NCI-H69 (cell line): ENCODE data around the gene RPS3.

ENCODE experiments used
- DNase-seq: peaks from one replicate; lab custom pipeline; 2025; lab: John Stamatoyannopoulos, UW

The RPS3 gene

DNA sequence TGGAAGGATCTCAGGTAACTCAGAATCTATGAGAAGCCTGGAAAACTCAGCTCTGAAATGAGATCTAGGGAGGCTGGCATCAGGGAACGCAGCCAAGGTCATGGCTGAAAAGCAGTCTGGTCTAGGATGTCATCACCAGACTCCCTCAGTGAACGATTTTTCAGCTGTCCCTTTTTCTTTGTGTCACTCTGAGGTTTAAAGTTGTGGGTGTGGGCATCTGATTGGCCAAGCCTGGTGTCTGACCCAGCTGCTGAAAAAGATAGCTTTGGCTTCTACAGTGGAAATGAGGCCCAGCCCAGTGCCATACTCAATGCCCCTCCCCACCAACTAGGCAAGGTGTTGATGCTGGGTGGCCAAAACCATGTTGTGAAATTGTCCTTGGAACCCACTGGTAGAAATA, 14.5 kb downstream of the RPS3 start:
- no peak for DNase-seq

DNA sequence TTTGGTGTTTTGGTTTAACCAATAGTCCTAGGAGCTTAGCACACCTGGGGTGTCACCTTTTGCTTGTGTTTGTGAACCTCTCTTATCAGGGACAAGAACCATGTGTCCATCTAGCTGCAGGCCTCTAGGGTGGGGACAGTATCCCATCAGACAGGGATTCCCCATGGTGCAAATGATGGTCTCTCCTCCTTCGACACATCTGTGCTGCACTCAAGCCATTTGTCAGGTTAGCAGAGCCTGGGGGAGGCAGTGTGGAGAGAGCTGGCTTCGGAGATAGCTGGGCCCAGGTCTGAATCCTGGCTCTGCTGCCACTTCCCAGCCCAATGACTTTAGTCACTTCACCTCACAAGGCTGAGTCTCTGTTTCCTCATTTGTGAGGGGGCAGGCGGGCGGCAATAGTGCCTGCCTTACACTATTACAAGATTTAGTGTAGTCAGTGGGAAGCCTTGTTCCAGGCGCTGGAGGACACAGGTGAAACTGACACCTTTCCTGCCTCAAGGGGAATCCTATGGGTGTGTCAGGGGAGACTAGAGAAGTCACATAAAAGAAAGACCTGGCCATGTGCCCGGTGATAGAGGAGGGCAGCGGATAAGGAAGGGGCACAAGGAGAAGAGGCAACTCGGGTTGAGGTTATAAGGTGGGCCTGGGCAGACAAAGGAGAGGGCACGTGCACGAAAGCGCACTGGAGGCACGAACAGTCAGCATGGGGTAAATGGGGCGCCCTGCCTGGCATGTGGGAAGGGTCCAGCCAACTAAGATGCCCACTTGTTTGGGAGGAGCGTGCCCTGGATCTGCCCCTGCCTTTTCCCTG, 21.1 kb downstream of the RPS3 start:
- peak; percentile 55 for DNase-seq

DNA sequence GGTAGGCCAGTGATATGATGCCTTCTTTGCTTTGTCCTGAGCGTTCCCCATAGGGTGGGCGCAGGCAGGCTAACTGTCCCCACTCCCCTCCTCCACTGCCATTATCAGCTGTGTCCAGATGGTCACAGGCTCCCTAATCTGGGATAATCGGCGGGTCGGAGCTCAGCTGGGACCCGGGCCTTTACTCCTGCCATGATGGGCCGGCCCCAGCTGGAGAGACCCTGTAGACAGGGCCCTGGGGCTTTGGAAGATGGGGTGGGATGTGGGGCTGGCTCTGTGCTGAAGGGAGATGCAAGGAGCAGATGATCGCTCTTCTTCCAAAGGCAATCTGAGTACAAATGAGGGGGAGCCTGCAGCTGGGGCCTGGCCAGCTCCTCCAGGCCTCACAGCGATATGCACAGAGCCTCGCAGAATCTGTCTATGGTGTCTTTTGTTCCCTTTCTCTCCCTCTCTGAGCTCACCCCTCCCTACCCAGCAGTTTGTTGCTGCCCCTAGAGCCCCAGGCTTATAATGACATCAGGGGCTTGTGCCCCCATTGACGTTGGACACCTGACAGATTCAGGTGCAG, 21.8 kb downstream of the RPS3 start:
- no peak for DNase-seq

DNA sequence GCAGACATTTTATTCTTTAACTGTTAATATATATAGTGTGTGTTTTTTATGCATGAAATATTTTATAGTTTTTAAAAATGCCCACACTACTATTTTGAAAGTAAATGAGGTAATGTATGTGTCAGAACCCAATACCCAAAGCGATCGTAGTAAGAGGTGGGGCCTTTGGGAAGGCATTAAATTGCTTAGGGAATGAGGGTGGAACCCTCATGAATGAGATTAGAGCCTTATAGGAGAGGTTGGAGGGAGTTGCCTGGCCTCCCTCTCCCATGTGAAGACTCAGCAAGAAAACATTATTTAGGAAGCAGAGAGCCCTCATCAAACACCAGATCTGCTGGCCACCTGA, 22.6 kb downstream of the RPS3 start:
- DNase-seq, result no peak

DNA sequence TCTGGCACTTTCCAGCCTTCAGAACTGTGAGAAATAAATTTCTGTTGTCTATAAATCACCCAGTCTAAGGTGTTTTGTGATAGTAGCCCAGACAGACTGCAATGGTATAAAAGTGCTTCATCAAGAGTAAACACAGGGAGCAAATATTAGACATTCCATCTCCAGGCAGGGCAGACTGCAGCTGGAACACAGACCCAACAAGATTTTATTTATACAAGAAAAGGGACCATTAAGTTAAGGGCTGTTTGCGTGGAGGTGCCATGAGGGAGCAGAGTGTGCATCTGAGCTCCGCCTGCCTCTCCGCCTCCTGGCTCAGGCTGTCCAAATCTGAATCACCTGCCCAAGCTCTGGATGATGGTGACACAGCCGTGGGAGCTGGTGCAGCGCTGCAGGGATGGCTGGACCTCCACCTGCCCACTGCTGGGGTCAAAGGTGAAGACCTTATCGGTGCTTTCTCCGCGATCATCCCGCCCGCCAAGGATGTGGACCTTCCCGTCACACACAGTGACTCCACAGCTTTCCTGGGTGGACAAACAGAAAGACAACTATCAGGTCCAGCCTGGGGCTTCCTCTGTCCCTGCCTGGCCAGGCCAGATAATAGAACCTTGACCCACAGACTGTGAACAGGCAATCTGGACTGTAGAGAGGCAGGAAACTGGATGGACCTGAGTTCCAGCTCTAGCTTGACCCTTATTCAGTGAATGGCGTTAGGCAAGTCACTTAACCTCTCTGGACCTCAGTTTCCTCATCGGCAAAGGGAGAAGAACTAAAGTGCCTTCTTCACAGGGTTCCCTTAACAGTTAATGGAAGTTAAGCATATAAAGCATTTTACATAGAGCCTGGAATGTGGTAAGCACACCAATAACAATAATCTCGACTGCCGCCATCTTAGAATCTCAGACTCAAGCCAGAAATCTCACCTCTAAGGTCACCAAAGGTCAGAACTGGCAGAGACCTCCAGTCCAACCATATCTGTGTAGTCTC, 23.2 kb downstream of the RPS3 start:
- DNase-seq, result peak; percentile 75

DNA sequence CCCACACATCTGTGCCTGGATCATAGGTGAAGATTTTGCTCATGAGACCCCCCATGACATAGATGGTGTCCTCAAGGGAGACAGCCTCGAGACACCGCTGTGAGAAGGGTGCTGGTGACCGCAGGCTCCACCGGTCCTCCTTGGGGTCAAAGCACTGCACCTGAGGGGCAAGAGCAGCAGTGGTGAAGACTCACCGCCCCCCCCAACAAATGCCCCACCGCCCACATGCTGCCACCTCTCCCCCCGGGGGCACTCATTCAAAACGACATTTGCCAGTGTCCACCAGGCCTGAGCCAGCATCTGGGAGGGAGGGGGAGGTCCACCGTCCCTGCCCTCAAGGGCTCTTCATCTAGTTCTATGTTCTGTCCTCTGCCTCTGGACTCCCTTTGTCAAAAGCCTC, 24.4 kb downstream of the RPS3 start:
- DNase-seq, result no peak

DNA sequence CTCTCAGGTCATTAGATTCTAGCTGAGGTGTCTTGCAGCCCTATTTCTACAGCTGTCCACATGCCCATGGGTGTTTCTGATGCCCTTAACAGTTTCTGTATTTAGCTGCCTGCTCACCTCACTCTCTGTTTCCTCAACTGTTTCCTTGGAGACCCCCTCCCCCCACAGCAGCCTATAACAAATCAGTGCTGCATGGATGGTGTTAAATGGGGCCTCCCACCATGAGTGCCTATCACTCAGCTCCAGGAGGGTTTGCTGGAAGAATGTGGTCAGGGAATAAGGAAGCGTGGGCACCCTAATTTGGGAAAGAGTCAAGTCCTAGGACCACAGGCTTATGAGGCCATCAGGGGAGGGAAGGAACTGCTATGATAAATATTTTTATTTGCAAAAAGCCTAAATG, 25.1 kb downstream of the RPS3 start:
- DNase-seq, result peak; percentile 44

DNA sequence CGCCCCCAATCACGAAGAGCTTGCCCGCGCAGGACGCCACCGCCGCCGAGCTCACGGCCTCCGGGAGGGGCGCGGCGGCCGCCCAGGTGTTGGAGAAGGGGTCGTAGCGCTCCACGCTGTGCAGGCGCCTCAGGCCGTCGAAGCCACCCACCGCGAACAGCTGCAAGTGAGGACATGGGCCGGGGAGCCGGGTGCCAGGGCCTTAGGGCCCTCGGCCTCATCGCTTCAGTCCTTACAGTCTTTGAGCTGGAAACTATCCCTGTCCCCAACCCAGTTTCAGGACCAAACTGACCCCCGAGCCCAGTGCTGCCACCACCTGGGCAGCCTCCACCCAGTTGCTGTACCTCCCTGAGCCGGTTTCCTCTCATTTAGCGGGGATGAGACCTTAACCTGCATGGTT, 26.1 kb downstream of the RPS3 start:
- DNase-seq, result peak; percentile 25

DNA sequence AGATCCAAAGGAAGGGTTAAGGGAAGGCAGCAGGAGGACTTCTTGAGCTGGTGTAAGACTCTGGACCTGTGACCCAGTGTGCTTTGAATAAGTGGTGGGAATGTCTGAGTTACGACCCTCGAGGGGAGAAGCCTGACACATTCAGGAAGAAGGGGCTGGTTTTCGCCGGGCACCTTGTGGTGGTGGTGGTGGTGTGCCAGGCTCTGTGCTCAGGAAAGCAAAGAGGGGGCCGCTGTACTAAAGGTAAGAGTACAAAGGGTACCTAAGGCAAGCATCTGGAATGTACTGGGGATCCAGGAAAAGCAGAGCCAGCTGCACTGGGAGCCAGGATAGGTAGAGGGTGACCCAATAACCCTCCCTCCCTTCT, 27.4 kb downstream of the RPS3 start:
- no peak for DNase-seq

DNA sequence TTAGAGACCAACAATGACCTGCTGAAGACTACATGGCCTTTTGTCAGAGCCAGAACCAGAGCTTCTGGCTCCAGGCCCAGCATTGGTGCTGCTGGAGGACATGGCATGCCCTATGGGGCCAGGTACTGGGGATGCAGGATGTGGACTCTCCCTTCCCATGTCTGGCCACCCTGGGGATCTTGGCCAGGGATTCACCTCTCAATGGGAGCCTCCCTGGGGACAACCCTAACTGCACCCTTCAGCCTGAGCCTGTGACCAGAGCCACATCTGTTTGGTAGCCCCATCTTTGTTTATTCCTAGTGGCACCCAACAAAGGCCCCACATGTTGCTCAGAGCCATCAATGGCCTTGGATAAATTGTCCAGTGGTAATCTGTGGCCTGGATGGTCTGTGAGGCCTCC, 27.9 kb downstream of the RPS3 start:
- DNase-seq, result no peak

DNA sequence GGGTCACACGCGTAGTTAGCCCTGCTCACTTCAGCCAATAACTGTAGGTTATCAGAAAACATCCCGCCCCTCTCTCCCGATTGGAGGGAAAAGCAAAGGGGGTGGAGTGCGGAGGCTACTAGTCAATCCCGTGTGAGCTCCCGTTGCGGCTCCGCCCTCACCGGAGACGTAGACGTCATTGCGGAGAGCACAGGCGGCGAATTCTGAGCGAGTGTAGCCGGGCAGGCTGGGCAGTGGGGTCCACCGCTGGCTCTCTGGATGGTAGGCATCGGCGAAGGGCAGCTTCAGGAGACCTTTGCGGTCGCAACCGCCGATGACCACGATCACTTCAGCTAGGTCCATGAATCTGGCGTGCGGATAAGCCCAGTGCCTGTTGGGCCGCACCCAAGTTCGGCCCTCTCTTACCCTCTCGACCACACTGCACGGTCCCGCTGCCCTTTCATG, 29.0 kb downstream of the RPS3 start:
- peak; percentile 87 for DNase-seq

DNA sequence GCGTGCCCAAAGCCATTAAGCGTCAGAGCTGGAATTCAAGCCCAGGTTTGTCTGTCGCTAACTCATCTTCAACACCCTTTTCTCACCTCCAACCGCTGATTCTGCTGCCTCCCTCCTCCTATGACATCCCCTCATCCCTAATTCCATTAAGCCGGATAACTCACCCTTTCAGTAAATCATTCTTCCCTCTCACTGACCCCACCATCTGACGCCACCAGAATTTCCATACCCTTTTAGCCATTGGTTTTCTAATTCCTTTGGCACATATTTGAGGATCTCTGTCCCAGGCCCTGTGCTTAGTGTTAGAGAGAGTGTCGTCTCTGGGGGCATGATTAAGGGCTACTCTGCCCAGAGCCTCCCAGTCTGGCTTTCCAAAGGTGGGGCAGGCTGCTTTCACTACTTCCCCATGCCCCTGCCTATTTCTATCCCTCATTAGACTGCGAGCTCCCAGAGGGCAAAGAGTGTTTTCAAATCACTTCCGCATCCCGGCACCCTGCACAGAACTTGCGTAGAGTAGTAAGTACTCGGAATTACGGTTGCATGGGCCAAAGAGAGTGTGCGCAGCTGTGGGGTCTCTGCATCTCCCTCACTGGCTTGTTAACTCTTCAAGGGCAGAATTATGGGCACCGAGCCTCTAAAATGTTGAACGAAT, 29.8 kb downstream of the RPS3 start:
- no peak for DNase-seq

DNA sequence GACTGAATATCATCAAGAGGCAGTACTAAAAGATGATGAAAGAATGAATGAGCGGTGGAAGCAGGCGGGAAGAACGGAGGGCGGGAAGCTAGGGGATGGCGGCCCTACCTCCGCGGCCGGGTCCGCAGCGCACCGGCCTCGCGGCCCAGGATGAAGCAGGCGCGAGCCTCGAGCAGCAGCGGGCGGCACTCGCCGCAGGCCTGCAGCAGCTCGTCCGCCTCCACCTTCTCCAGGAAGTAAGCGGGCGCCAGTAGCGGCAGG, 30.3 kb downstream of the RPS3 start:
- DNase-seq, result no peak

DNA sequence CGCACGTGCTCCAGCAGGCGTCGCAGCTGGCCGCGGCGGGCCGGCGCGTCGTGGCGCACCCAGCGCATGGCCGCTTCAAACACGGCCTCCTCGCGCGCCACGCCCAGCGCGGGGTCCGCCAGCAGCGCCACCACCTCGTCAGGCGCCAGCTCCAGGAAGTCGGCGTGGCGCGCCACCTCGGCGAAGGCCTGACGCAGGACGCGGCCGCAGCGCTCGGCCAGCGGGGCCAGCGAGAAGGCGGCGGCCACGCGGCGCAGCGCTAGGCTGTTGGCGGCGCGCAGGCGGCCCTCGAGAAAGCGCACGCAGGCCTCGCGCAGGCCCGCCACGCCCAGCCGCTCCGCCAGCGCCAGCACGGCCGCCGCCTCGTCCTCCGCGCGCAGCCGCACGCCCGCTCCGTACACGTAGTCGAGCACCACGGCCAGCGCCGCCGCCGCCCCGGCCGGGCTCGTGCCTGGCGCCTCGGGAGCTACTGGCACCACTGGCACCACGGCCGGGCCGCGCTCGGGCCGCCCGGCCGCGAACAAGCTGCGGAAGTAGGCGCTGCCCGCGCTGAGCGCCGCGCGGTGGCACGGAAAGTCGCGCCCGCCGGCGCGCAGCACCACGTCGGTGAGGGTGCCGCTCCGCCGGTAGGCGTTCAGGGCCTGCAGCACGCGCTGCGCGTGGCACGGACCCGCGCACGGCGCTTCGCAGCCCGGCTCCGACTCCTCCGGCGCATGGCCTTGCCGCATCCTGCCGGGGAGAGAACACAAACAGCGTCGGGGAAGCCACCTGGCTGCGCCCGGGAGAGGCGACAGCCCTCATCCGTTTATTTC, 30.8 kb downstream of the RPS3 start:
- peak; percentile 87 for DNase-seq

DNA sequence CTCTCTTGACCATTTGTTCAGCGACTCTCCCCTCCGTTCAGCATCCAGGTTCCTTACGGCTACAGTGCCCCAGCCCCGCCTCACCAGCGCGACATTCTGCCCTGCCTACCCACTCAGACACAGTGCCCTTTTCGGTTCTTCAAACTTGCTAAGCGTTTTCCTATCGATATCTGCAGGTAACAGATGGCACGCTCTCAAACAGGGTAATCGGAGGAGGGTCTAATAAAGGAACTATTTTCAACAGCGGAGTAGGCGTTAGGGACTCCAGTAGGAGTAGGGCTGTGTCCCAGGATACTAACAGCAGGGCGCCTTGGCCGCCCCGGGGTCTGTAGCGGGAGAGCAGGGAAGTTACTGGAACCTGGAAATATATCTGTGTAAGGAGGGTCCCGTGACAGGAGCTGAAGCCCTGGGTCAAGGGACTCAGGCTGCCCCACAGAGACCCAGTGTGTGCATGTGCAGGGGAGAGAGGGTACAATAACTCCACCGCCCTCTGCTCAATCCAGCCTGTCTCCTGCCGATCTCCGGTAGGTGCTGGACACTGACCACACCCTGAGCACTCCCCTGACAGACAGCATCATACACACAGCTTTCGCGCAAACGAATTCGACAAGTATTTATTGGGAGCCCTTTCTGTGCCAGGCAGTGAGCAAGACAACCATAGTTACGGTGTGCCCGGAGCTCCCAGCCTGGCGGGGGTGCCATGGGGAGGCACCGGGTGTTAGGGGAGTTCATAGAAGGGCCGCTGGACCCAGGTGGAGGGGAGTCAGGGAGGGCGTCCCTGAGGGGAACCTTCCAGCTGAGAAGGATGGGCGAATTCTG, 31.6 kb downstream of the RPS3 start:
- DNase-seq, result peak; percentile 71

DNA sequence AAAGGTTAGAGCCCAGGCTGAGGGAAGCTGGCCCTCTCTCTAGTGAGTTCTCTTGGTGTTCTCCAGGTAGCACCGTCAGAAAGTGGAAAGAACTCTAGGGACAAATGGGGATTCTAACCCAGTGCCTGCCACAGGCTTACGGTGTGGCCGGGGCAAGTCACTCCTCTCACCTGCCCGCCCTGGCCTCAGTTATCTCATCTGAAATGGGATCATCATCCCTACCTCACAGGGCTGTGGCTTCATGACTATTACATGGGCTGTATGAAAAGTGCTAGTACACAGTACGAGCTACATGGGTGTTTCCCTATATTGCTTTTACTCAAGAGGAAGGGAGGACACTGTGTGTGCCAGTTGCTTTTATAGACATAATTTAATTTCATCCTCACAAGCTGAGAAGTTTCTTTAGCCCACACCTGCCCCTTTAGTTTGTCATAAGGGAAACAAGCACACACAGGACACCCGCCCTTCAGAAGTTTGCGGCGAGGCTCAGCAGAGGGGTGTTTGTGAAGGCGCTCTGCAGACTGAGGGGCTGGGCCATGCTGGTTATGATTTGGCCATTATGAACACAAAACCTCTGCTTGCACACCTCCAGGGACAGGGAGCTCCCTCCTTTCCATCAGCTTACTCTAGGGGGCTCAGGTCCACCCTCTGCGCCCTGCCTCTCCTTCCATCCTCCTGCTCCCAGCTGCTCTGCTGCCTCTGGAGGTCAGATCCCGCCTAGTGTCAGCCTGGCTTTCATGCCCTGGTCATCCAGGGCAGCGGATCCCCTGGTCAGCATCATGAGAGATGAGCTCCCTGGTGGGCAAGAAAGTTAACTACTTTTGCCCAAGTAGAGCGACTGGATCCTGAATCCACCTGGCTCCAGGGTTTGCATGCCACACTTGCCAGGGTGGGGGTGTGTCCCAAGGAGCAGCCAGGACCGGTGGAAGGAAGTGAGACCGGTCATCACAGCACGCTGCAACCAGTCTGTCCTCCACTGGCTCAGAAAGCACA, 32.5 kb downstream of the RPS3 start:
- DNase-seq, result peak; percentile 33

DNA sequence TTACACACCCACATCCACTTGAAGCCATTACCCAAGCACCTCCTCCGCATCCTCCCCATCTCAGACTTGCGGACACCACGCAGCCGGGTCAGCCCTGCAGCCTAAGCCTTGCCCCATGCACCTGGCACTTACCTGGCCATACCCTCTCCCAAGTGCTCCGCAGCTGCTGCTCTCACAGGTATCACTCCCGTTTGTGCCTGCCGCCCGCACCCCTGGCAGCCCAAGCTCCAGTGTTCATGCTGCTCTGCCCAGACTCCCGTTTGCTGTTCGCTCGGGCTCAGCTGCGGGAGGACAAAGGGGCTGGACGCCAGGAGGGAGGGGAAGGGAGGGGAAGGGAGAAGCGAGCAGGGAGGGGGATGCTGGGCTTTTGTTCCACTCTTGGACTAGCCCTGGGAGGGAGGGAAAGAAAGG, 33.6 kb downstream of the RPS3 start, which contains the start of gene KLHL35:
KLHL35 (minus strand) TSS at position 293 of the 411 bp plus-strand sequence. CDS start 2,574 bp downstream, outside the sequence.
- DNase-seq, result peak; percentile 75

DNA sequence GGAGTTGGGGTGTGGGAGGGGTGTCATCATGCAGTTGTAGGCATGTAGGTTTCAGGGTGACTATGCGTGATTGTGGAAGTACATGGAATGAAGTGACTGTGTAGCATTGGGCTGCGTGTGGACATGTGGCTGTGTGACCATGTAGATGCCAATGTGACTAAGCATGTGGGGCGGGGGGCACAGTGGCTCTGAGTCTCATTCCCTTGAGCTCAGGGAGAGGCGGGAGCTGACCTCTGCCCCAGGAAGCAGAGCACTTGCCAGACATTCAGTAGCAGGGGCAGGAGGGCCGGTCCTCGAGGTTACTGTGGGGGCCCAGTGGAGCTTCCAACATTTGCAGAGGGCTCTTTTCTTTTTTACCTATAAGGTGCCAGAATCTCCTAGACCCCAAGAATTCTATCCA, 34.1 kb downstream of the RPS3 start:
- no peak for DNase-seq

DNA sequence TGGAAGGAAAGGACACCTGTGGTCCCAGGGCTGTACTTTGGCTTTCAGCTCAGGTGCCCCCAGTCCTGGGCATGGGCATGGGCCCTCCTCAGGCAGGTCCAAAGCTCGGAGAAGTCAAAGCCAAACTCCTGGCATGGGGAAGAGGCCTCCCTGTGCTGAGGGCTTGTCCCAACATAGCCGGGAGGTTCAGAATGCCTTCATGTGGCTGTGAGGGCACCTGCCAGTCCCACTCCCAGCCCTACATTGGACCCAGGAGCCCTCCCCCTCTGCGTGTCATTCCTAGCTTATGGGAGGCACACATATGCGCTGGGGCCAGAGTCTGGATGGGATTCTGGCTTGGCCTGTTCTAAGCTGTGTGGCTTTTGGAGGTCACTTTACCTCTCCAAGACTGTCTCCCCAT, 34.7 kb downstream of the RPS3 start:
- DNase-seq, result no peak
